HG02884 (cell line): ENCODE measurements around the gene XPO4.

Experiments
- ATAC-seq: cut with Tn5 transposase; IDR thresholded peaks from one replicate; pipeline ENCODE4 v1.9.1; 2021; ENCODE audit warnings: mild to moderate bottlenecking, moderate library complexity; ENCODE audit not compliant: unreplicated experiment

The XPO4 gene

GRCh38 chr13:20831254-20831653 is 71.3 kb downstream of the XPO4 start:
- ATAC-seq, result no peak

GRCh38 chr13:20828539-20829364 is 73.8 kb downstream of the XPO4 start:
- ATAC-seq, result no peak

GRCh38 chr13:20826843-20827560 is 75.5 kb downstream of the XPO4 start:
- ATAC-seq, result no peak

- ATAC-seq, result no peak
Measured at GRCh38 chr13:20826301-20826700, 76.2 kb downstream of the XPO4 start.

- no peak for ATAC-seq
Measured at GRCh38 chr13:20825477-20825875, 77.1 kb downstream of the XPO4 start.

GRCh38 chr13:20824762-20825476 is 77.6 kb downstream of the XPO4 start:
- ATAC-seq, result no peak

- ATAC-seq, result no peak
Measured at GRCh38 chr13:20823071-20823470, 79.5 kb downstream of the XPO4 start.

- no peak for ATAC-seq
Measured at GRCh38 chr13:20822406-20822805, 80.1 kb downstream of the XPO4 start.

- no peak for ATAC-seq
Measured at GRCh38 chr13:20819715-20820114, 82.8 kb downstream of the XPO4 start.

GRCh38 chr13:20815464-20815863 is 87.1 kb downstream of the XPO4 start:
- ATAC-seq, result no peak

GRCh38 chr13:20814224-20814910 is 88.2 kb downstream of the XPO4 start:
- ATAC-seq, result no peak

- ATAC-seq, result no peak
Measured at GRCh38 chr13:20812890-20813289, 89.7 kb downstream of the XPO4 start.

GRCh38 chr13:20810808-20811207 is 91.7 kb downstream of the XPO4 start:
- ATAC-seq, result no peak

GRCh38 chr13:20808874-20809273 is 93.7 kb downstream of the XPO4 start:
- ATAC-seq, result no peak

- no peak for ATAC-seq
Measured at GRCh38 chr13:20803180-20803965, 99.2 kb downstream of the XPO4 start.

- no peak for ATAC-seq
Measured at GRCh38 chr13:20801707-20802106, 100.8 kb downstream of the XPO4 start.

- ATAC-seq, result no peak
Measured at GRCh38 chr13:20799726-20800416, 102.7 kb downstream of the XPO4 start.

GRCh38 chr13:20798027-20798426 is 104.5 kb downstream of the XPO4 start:
- ATAC-seq, result no peak

GRCh38 chr13:20796791-20797508 is 105.6 kb downstream of the XPO4 start:
- ATAC-seq, result no peak
